Activated B cell treated with CpG ODN at 0.5 μM for 24 hours (primary cell): ENCODE measurements around the gene SPCS1. TPM values are rescaled to one million over a fixed set of nuclear protein-coding genes. Genes with fewer than 3 reads are reported as not detected.

ENCODE experiments used
- ATAC-seq: fragments of 200-7000 bp; cut with Tn5 transposase; one replicate; pipeline ENCODE4 v1.10.0; 2021; ENCODE audit warnings: low read depth, mild to moderate bottlenecking, moderate library complexity
- CTCF ChIA-PET: fragments of 350-600 bp; sonication (Branson Sonifier 250); formaldehyde crosslinking; loops from one replicate; lab custom pipeline; 2021; ENCODE audit warnings: antibody characterized with exemption; lab: Charles Lee
- POLR2A ChIA-PET: fragments of 350-600 bp; sonication (Branson Sonifier 250); formaldehyde crosslinking; loops from one replicate; lab custom pipeline; 2021; ENCODE audit warnings: antibody characterized with exemption; lab: Charles Lee
- DNase-seq: peaks from one replicate; pipeline ENCODE4 v3.0.0; 2022
- H3K27ac Mint-ChIP-seq: one replicate; pipeline ENCODE4 v1.8.0; 2020; ENCODE audit warnings: mixed read lengths
- H3K27me3 Mint-ChIP-seq: one replicate; pipeline ENCODE4 v1.8.0; 2021; ENCODE audit warnings: mixed read lengths
- H3K36me3 Mint-ChIP-seq: one replicate; pipeline ENCODE4 v1.8.0; 2021; ENCODE audit warnings: low read depth, mixed read lengths
- H3K4me1 Mint-ChIP-seq: one replicate; pipeline ENCODE4 v1.8.0; 2021; ENCODE audit warnings: mixed read lengths
- H3K4me3 Mint-ChIP-seq: one replicate; pipeline ENCODE4 v1.8.0; 2020; ENCODE audit warnings: mild to moderate bottlenecking, mixed read lengths
- H3K9me3 Mint-ChIP-seq: one replicate; pipeline ENCODE4 v1.8.0; 2020; ENCODE audit warnings: mixed read lengths
- intact Hi-C: fragments of 100-400 bp; cut with micrococcal nuclease; formaldehyde crosslinking; loops from one replicate; pipeline ENCODE4 v1.15.1; 2024
- total RNA-seq: library from RNA; stranded (reverse); gene quantifications from 2 replicates; pipeline ENCODE4 v1.2.3, GENCODE V29; 2022
- TF ChIP-seq, protein P1 (sequence below): fragments of 200-600 bp; IDR thresholded peaks from one replicate; pipeline ENCODE4 v1.8.0; 2022; ENCODE audit warnings: antibody characterized with exemption, mild to moderate bottlenecking

The SPCS1 gene
- total RNA-seq, 1 donor from 2014 or later: 78.0 TPM

DNA sequence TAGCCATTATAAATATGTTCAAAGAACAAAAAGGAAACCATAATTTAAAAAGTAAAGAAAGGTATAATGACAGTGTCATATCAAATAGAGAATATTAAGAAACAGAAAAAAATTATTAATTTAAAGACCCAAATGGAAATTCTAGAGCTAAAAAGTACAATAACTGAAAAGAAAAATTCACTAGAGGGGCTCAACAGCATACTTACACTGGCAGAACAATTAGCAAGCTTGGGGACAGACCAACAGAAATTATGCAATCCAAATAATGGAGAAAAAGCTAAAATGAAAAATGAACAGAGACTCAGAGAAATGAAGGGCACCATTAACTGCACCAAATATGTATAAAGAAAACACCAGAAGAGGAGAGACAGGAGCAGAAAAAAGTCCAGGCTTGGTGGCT lies 13.7 kb downstream of the SPCS1 start:
- TF ChIP-seq, protein P1, sequence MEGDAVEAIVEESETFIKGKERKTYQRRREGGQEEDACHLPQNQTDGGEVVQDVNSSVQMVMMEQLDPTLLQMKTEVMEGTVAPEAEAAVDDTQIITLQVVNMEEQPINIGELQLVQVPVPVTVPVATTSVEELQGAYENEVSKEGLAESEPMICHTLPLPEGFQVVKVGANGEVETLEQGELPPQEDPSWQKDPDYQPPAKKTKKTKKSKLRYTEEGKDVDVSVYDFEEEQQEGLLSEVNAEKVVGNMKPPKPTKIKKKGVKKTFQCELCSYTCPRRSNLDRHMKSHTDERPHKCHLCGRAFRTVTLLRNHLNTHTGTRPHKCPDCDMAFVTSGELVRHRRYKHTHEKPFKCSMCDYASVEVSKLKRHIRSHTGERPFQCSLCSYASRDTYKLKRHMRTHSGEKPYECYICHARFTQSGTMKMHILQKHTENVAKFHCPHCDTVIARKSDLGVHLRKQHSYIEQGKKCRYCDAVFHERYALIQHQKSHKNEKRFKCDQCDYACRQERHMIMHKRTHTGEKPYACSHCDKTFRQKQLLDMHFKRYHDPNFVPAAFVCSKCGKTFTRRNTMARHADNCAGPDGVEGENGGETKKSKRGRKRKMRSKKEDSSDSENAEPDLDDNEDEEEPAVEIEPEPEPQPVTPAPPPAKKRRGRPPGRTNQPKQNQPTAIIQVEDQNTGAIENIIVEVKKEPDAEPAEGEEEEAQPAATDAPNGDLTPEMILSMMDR: no peak
- ChIA-PET CTCF (no interaction called here), POLR2A (interaction anchor here (1.0 kb wide), 1 partner anchor 65 kb away, joined by 4 read pairs; no protein-coding TSS in a partner anchor)
- intact Hi-C loops: no loop called here
- peaks cover 25% of the 10 kb centered on the region for H3K36me3 Mint-ChIP-seq
- DNase-seq: no peak
- no peak overlapping the region for H3K4me3 Mint-ChIP-seq
- H3K27ac Mint-ChIP-seq: no peak overlapping the region
- peaks cover 10% of the 10 kb centered on the region for H3K4me1 Mint-ChIP-seq
- peaks cover 2% of the 10 kb centered on the region for H3K9me3 Mint-ChIP-seq
- no peak for ATAC-seq
- no peaks in the 10 kb centered on the region for H3K27me3 Mint-ChIP-seq

DNA sequence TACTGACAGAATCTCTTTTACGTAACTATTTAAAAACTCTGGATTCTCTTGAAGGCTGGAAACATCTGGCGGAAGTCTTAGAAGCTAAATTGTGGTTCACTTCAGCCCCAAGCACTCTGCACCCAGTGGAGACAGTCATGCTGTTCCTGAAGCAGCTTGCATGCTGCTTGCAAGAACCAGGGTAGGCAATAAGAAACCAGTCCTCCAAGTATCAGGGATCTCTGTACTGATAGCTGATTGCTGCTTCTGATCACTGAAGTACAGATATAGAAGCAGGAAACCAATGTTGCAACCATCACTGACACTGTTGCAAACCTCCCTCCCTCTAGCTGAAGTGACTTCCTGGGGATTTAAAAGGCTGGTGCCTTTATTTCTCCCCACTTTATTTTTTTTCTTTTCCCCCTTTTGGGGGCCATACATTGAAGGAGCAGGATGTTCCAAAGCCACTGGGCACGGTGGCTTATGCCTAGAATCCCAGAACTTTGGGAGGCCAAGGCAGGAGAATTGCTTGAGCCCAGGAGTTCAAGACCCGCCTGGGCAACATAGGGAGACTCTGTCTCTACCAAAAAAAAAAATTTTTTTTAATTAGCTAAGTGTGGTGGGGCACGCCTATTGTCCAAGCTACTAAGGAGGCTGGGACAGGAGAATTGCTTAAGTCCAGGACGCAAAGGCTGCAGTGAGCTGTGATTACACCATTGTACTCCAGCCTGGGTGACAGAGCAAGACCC lies 15.3 kb downstream of the SPCS1 start:
- intact Hi-C loops: no loop called here
- Mint-ChIP-seq H3K27me3 (no peaks in the 10 kb centered on the region), H3K4me1 (peaks cover 10% of the 10 kb centered on the region), H3K36me3 (peaks cover 28% of the 10 kb centered on the region), H3K27ac (no peak overlapping the region), H3K4me3 (no peak overlapping the region), H3K9me3 (peaks cover 2% of the 10 kb centered on the region)
- ChIA-PET POLR2A (interaction anchor here (1.5 kb wide), 1 partner anchor 36 kb away, joined by 3 read pairs; no protein-coding TSS in a partner anchor), CTCF (no interaction called here)
- ATAC-seq (no peak), DNase-seq (no peak)
- TF ChIP-seq, protein P1: no peak

DNA sequence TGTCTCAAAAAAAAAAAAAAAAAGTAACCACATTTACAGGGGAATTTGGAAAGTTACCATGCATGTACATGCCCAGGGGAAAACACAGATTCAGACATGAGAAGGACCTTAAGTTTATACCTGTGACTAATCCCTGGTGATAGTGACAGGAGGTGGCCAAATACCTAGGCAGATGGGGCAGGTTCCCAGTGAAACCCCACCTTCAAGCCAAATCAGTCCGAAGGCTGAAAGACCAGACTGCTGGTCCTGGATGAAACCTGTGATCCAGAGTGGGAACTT lies 15.8 kb downstream of the SPCS1 start:
- no peak overlapping the region for H3K27ac Mint-ChIP-seq
- H3K4me3 Mint-ChIP-seq: no peak overlapping the region
- DNase-seq: no peak
- ChIA-PET CTCF (no interaction called here), POLR2A (interaction anchor here (1.5 kb wide), 1 partner anchor 37 kb away, joined by 3 read pairs; no protein-coding TSS in a partner anchor)
- peaks cover 2% of the 10 kb centered on the region for H3K9me3 Mint-ChIP-seq
- peaks cover 10% of the 10 kb centered on the region for H3K4me1 Mint-ChIP-seq
- TF ChIP-seq, protein P1: no peak
- intact Hi-C loops: no loop called here
- H3K27me3 Mint-ChIP-seq: no peaks in the 10 kb centered on the region
- no peak for ATAC-seq
- H3K36me3 Mint-ChIP-seq: peaks cover 28% of the 10 kb centered on the region

DNA sequence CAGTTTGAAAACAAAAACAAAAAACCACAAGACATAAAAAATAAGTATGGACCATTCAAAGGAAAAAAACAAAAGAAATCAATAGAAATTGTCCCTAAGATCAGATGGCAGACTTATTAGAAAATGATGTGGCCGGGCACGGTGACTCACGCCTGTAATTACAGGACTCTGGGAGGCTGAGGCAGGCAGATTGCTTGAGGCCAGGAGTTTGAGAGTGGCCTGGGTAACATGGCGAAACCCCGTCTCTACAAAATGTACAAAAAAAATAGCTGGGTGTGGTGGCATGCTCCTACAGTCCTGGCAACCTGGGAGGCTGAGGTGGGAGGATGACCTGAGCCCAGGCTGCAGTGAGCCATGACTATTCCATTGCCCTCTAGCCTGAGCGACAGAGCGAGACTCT lies 16.6 kb downstream of the SPCS1 start:
- Mint-ChIP-seq H3K27ac (no peak overlapping the region), H3K9me3 (peaks cover 2% of the 10 kb centered on the region), H3K27me3 (no peaks in the 10 kb centered on the region), H3K4me1 (peaks cover 10% of the 10 kb centered on the region), H3K36me3 (peaks cover 30% of the 10 kb centered on the region), H3K4me3 (no peak overlapping the region)
- ChIA-PET CTCF (no interaction called here), POLR2A (no interaction called here)
- intact Hi-C loops: no loop called here
- no peak for DNase-seq
- TF ChIP-seq, protein P1: no peak
- ATAC-seq: no peak

DNA sequence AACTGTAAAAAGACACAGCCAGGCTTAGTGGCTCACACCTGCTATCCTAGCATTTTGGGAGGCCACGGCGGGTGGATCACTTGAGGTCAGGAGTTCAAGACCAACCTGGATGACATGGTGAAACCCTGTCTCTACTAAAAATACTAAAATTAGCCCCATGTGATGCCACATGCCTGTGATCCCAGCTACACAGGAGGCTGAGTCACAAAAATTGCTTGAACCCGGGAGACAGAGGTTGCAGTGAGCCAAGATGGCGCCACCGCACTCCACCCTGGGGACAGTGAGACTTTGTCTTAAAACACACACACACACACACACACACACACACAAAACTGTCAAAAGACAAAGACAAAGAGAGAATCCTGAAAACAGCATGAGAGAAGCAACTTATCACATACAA lies 18.0 kb downstream of the SPCS1 start:
- Mint-ChIP-seq H3K27me3 (no peaks in the 10 kb centered on the region), H3K27ac (no peak overlapping the region), H3K4me3 (no peak overlapping the region), H3K36me3 (peaks cover 35% of the 10 kb centered on the region), H3K4me1 (peaks cover 10% of the 10 kb centered on the region), H3K9me3 (peaks cover 7% of the 10 kb centered on the region)
- DNase-seq (no peak), ATAC-seq (no peak)
- intact Hi-C loops: no loop called here
- TF ChIP-seq, protein P1: no peak
- POLR2A ChIA-PET: no interaction called here
- CTCF ChIA-PET: no interaction called here
